Osteoblast (primary cell): ENCODE results near the gene CCDC39. TPM values are rescaled to one million over a fixed set of nuclear protein-coding genes. Genes with fewer than 3 reads are reported as not detected.
"Not testable (repeated sequence)": the region's sequence is repeated elsewhere in the genome, so short reads cannot be mapped to it uniquely, and the experiment has no call there.

Experiments used
- DNase-seq: peaks from one replicate; pipeline ENCODE4 v3.0.0; 2011; ENCODE audit warnings: low spot score, mixed read lengths; ENCODE audit not compliant: insufficient read length; ENCODE audit errors: missing footprints
- H2AFZ ChIP-seq: 2 replicates; pipeline ENCODE4 v1.6.0; 2011; ENCODE audit warnings: mild to moderate bottlenecking, low read length
- H3K27ac ChIP-seq: 2 replicates; pipeline ENCODE4 v1.5.1; 2011; ENCODE audit warnings: mild to moderate bottlenecking, low read depth, low read length, moderate library complexity
- H3K27me3 ChIP-seq: 2 replicates; pipeline ENCODE4 v1.6.0; 2012; ENCODE audit warnings: mild to moderate bottlenecking, control low read depth, inconsistent platforms, low read length, moderate library complexity; ENCODE audit not compliant: insufficient read depth
- H3K36me3 ChIP-seq: 2 replicates; pipeline ENCODE4 v1.5.1; 2011; ENCODE audit warnings: mild to moderate bottlenecking, low read length, control low read depth, moderate library complexity; ENCODE audit not compliant: insufficient read depth
- H3K4me1 ChIP-seq: 2 replicates; pipeline ENCODE4 v1.5.1; 2011; ENCODE audit warnings: mild to moderate bottlenecking, low read length, control low read depth, moderate library complexity; ENCODE audit not compliant: insufficient read depth
- H3K4me2 ChIP-seq: 2 replicates; pipeline ENCODE4 v1.6.0; 2011; ENCODE audit warnings: mild to moderate bottlenecking, low read length; ENCODE audit not compliant: insufficient read depth
- H3K4me3 ChIP-seq: fragments of 200-600 bp; sonication (generic); 3 replicates; pipeline ENCODE4 v1.5.1; 2012; ENCODE audit warnings: mild to moderate bottlenecking, low read length, inconsistent platforms; ENCODE audit not compliant: insufficient read depth
- H3K79me2 ChIP-seq: 2 replicates; pipeline ENCODE4 v1.6.0; 2012; ENCODE audit warnings: mild to moderate bottlenecking, low read length, control low read depth, inconsistent platforms; ENCODE audit not compliant: insufficient read depth
- H3K9me3 ChIP-seq: 2 replicates; pipeline ENCODE4 v1.5.1; 2011; ENCODE audit warnings: low read depth, low read length, control low read depth
- H4K20me1 ChIP-seq: 2 replicates; pipeline ENCODE4 v1.6.0; 2012; ENCODE audit warnings: mild to moderate bottlenecking, low read length, control low read depth; ENCODE audit not compliant: insufficient read depth
- CTCF ChIP-seq: IDR thresholded peaks from 2 replicates; pipeline ENCODE4 v1.5.1; 2011; ENCODE audit warnings: mild to moderate bottlenecking, low read depth, low read length, moderate library complexity; ENCODE audit errors: extremely low read depth
- total RNA-seq: library from RNA; depleted of rRNA; stranded (reverse); fragments of >200 nt; gene quantifications from 2 replicates; pipeline ENCODE4 v1.2.3, GENCODE V29; 2012

CCDC39 gene
- total RNA-seq, 1 donor, result not detected

- H3K4me2 ChIP-seq, result no peak overlapping the region
- H4K20me1 ChIP-seq, result no peaks in the 10 kb centered on the region
- no peaks in the 10 kb centered on the region for H3K4me1 ChIP-seq
- no peak for TF ChIP-seq CTCF
- DNase-seq, result no peak
- H2AFZ ChIP-seq, result no peak overlapping the region
- H3K27me3 ChIP-seq, result no peaks in the 10 kb centered on the region
- H3K27ac ChIP-seq, result no peak overlapping the region
- H3K36me3 ChIP-seq, result no peaks in the 10 kb centered on the region
- H3K4me3 ChIP-seq, result no peak overlapping the region
- H3K9me3 ChIP-seq, result no peaks in the 10 kb centered on the region
- no peaks in the 10 kb centered on the region for H3K79me2 ChIP-seq
Measured at GRCh38 chr3:180595559-180595935, 83.7 kb downstream of the CCDC39 start.

DNA sequence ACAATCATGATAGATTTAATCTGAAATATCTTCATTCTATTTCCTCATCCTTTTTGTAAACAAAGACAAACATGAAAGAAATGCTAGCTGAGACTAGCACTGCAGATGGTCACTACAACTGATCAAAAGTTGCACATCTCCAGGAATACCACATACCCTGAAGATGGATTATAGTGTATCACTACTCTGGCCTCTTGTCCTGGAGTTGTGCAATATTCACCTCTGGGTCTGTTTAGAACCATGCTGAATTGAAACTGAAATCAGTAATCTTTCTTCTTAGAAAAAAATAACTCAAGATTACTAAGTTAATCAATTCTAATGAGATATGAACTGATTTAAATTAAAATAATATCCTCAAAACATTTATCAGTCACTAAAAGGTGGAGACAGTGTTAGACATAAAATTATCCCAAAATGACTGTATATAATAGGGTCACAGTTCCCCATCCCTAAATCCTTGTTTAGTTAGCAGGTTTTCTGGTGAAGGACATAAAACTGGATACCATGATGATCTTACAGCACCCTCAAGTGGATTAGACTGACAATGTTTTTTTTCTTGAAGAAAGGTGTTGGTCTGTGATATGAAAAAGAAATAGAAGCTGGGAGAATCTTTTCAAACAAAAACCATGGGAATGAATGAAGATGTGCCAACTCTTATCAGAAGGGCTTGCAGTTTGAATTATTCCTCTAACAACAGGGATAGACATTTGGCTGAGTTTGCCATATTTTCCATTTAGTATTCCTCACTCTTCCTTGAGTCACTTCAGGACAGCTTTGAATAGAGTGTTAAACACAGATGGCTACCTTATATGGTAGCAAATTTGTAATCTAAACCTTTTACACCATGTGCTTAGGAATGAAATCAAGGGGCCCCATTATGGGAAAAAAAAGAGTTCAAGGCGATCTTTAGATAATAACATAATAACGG, 84.4 kb downstream of the CCDC39 start:
- Histone ChIP-seq H3K4me3 (no peak overlapping the region), H3K4me2 (no peak overlapping the region), H4K20me1 (no peaks in the 10 kb centered on the region), H3K9me3 (no peaks in the 10 kb centered on the region), H3K79me2 (no peaks in the 10 kb centered on the region), H3K36me3 (no peaks in the 10 kb centered on the region), H3K27me3 (no peaks in the 10 kb centered on the region), H3K4me1 (no peaks in the 10 kb centered on the region), H2AFZ (peak overlapping the region; percentile 22), H3K27ac (no peak overlapping the region)
- peak; percentile 77 for DNase-seq
- peak; percentile 65 for TF ChIP-seq CTCF

DNA sequence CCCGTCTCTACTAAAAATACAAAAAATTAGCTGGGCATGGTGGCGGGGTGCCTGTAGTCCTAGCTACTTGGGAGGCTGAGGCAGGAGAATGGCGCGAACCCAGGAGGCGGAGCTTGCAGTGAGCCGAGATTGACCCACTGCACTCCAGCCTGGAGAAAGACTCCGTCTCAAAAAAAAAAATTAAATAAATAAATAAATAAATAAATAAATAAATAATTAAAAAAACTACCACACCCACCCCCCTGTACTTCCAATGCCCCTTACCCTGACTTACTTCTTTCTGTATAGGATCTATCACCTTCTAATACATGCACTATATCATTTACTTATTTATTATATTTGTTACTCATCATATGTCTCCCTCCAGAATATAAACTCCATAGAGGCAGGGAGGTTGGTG, 85.7 kb downstream of the CCDC39 start:
- not testable (repeated sequence) for H3K9me3 ChIP-seq, H4K20me1 ChIP-seq, H3K79me2 ChIP-seq, H2AFZ ChIP-seq, DNase-seq, H3K27ac ChIP-seq, H3K36me3 ChIP-seq, H3K4me2 ChIP-seq, H3K4me1 ChIP-seq, H3K4me3 ChIP-seq, H3K27me3 ChIP-seq

DNA sequence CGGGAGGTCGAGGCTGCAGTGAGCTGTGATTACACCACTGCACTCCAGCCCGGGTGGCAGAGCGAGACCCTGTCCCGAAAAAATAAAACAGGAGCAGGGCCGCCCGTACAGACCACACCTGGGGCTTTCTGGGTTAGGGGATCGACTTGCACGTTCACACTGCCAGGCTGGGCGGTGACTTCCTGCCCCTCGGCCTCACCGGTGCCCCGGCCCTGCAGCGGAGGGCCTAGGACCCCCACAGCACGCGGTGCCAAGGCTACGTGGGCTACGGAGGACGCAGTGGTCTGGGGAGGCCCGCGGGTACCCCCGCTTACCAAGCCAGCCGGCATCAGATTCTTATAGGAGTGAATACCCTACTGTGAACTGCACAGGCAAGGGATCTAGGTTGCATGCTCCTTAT, 88.9 kb downstream of the CCDC39 start:
- Histone ChIP-seq H3K79me2 (no peaks in the 10 kb centered on the region), H3K27ac (no peak overlapping the region), H3K4me3 (no peak overlapping the region), H4K20me1 (no peaks in the 10 kb centered on the region), H3K27me3 (no peaks in the 10 kb centered on the region), H3K4me2 (no peak overlapping the region), H3K9me3 (no peaks in the 10 kb centered on the region), H3K4me1 (no peaks in the 10 kb centered on the region), H3K36me3 (no peaks in the 10 kb centered on the region), H2AFZ (no peak overlapping the region)
- no peak for DNase-seq
- no peak for TF ChIP-seq CTCF
